Cardiac fibroblast (primary cell): Measurements from ENCODE around the gene AQP2.
"Not testable (repeated sequence)": the region's sequence is repeated elsewhere in the genome, so short reads cannot be mapped to it uniquely, and the experiment has no call there.

Experiments
- DNase-seq, 2 donors: peaks; one replicate each; pipeline versions ENCODE4 v3.0.0 to v3.0.0-alpha.2; 2010; ENCODE audit warnings: low read depth in 2 of 2
- H3K4me3 ChIP-seq, 2 donors: replicated peaks in 1 of 2; 1 replicate in 1 of 2; 2 replicates in 1 of 2; pipeline ENCODE4 v1.5.1; 2011; ENCODE audit warnings: low read depth in 2 of 2, low read length in 2 of 2, mild to moderate bottlenecking in 2 of 2, moderate library complexity in 1 of 2
- TF ChIP-seq, protein P1 (sequence below): IDR thresholded peaks from one replicate; pipeline ENCODE4 v1.5.1; 2011; ENCODE audit warnings: low read depth, mild to moderate bottlenecking, low read length, inconsistent platforms

The AQP2 gene

DNA sequence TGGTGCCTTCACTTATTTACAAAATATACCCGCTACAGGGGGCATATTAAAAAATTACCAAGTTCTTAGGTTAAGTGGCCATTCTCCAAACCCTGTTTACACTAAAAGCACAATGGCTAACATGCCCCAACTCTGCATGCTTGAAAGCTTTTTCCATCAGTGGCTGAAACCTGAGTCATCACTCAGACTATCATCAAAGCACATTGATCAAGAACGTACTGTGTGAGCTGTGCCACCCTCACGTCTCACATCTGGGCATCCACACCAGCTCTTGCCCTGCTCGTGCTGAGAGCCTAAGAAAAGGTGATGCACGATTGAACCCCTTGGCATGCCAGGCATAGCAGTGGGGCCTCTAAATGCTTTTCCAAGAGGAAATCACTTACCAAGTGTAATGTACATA, 35.4 kb downstream of the AQP2 start:
- no peak overlapping the region for H3K4me3 ChIP-seq
- DNase-seq: no peak
- TF ChIP-seq, protein P1, sequence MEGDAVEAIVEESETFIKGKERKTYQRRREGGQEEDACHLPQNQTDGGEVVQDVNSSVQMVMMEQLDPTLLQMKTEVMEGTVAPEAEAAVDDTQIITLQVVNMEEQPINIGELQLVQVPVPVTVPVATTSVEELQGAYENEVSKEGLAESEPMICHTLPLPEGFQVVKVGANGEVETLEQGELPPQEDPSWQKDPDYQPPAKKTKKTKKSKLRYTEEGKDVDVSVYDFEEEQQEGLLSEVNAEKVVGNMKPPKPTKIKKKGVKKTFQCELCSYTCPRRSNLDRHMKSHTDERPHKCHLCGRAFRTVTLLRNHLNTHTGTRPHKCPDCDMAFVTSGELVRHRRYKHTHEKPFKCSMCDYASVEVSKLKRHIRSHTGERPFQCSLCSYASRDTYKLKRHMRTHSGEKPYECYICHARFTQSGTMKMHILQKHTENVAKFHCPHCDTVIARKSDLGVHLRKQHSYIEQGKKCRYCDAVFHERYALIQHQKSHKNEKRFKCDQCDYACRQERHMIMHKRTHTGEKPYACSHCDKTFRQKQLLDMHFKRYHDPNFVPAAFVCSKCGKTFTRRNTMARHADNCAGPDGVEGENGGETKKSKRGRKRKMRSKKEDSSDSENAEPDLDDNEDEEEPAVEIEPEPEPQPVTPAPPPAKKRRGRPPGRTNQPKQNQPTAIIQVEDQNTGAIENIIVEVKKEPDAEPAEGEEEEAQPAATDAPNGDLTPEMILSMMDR: no peak

- H3K4me3 ChIP-seq, DNase-seq: not testable (repeated sequence)
These were observed 35.9 kb downstream of the AQP2 start for GRCh38 chr12:49986476-49986875.

DNA sequence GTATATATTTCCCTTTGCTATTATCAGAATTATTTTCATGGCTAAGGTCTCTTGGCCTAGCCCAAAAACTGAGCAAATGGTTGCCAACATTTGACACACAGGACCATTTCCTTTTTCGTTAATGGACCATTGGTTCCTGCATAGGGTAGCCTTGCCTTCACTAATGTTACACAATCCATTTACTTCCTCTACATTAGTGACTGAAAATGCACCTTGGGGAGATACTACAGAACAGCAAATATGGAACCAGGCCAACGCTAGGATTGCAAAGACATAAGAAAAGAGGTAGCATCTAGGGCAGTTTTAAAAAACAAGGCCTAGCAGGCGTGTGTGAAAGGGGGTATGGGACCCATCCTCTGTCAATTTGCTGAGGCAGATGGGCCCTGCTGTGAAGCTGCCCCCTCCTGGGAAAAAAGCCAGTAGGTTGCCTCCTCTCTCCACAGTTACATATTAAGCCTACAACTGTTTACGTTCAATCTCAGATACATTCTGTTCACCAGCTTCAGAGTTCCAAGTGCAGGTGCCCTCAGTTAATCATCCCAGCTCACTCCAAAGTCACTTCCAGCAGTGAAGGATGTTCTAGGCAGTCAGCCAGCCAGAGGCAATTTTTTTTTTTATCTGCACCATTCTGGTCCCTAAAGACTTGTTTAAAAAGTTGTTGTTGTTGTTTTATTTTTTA, 37.2 kb downstream of the AQP2 start:
- H3K4me3 ChIP-seq: no peak overlapping the region
- DNase-seq: no peak
- TF ChIP-seq, protein P1: no peak

GRCh38 chr12:49989400-49989799, 38.9 kb downstream of the AQP2 start:
- not testable (repeated sequence) for H3K4me3 ChIP-seq, DNase-seq

DNA sequence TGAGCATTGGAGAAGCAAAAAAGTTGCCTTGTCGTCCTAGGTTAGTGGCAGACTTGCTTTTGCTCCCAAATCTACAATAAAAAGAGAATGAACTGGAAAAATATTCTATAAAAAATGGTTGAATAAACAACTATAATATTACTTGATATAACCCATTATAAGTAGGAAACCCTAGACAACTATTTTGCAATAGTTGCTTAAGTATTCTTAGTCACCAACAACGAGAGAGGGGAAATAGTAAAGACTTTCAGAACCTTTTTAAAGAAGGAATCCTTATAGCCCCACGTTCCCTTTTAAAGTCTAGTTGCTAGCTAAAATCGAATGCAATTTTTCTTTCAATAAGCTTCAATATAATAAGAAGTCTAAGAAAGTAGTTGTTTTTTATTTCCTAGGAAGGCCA, 39.7 kb downstream of the AQP2 start:
- DNase-seq: peak; percentile 63 to 66
- TF ChIP-seq, protein P1: no peak
- H3K4me3 ChIP-seq: no peak overlapping the region

DNA sequence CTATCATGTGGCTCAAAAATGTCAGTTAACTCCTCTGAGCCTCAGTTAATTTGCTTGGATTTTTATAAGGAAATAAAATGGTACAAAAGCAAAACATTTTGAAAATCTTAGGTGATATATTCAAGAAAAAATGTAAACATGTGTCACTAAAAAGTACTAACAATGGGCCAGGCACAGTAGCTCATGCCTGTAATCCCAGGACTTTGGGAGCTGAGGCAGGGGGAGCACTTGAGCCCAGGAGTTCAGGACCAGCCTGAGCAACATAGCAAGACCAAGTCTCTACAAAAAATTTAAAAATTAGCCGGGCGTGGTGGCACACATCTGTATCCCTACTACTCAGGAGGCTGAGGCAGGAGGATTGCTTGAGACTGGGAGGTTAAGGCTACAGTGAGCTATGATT, 47.9 kb downstream of the AQP2 start:
- H3K4me3 ChIP-seq: no peak overlapping the region
- no peak for DNase-seq
- TF ChIP-seq, protein P1: no peak

GRCh38 chr12:50003595-50003994, 53.1 kb downstream of the AQP2 start:
- DNase-seq: peak in 1 of 2 donors; percentile 71
- TF ChIP-seq, protein P1: no peak

DNA sequence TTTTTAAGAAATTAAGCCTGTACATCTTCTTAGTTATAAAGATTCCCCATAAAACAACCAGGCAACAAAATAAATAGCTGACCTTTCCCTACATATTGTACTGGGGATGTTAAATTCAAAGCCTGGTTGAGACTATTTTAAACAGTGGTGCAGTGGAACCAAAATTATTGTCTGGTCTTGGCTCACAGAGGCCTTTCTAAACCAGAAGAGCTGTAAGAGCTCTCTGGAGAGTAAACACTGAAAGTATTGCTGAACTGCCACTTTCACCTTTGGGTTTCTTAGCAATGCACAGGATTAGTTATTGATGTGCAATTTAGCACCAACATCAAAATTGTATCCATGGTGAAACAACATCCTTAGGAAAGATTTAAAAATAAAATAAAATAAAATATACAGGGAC, 54.2 kb downstream of the AQP2 start:
- H3K4me3 ChIP-seq: no peak overlapping the region
- TF ChIP-seq, protein P1: no peak
- DNase-seq: no peak

More at GRCh38 chr12:50003595-50003994, 53.1 kb downstream of the AQP2 start:
- H3K4me3 ChIP-seq: no peak overlapping the region
